NCI-H526 treated with DMSO at 0.1 percent for 48 hours (cell line): ENCODE measurements around the gene LONP1.

Experiments used
- DNase-seq: peaks from one replicate; lab custom pipeline; 2025; lab: John Stamatoyannopoulos, UW

LONP1 gene

GRCh38 chr19:5645409-5645808 lies 74.5 kb downstream of the LONP1 start:
- DNase-seq = no peak

- no peak for DNase-seq
Observed at GRCh38 chr19:5644037-5644436, 75.9 kb downstream of the LONP1 start.

- no peak for DNase-seq
Observed at GRCh38 chr19:5643060-5643459, 76.9 kb downstream of the LONP1 start.

DNA sequence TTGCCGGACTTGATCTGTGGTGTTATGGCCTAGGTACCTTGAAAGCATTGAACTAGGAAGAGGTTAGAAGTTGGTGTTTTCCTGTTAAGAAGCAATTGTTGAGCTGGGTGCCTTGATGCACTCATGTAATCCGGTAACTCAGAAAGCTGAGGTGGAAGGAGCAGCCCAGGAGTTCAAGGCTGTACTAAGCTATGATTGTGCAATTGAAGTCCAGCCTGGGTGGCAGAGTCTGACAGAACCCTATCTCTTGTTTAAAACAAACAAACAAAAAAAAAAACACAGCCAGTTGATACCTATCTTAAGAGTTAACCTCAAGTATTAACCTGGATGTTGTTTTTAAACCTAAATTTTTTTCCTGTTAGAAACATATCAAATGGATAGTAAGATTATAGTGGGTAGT lies 77.7 kb downstream of the LONP1 start:
- no peak for DNase-seq
